T-cell (primary cell): Measurements from ENCODE around the gene CENPX. TPM values are rescaled to one million over a fixed set of nuclear protein-coding genes. Genes with fewer than 3 reads are reported as not detected.

Source experiments
- ATAC-seq, 4 experiments: fragments of 200-7000 bp in 3 of 4; fragments of 150-1000 bp in 1 of 4; cut with Tn5 transposase; replicated peaks in 1 of 4; 1 replicate in 3 of 4; 2 replicates in 1 of 4; pipeline ENCODE4 v1.10.0; 2021; ENCODE audit warnings: moderate library complexity in 3 of 4, mild to moderate bottlenecking in 2 of 4, moderate number of reproducible peaks in 1 of 4
- CTCF ChIA-PET, 2 donors: fragments of 300-600 bp; sonication (Branson Sonifier 250); formaldehyde crosslinking; loops; one replicate each; lab custom pipeline; 2022; ENCODE audit warnings: antibody characterized with exemption in 2 of 2; lab: Charles Lee
- POLR2A ChIA-PET, 2 donors: fragments of 300-600 bp; sonication (Branson Sonifier 250); formaldehyde crosslinking; loops; one replicate each; lab custom pipeline; 2022; ENCODE audit warnings: antibody characterized with exemption in 2 of 2; lab: Charles Lee
- DNase-seq, 35 experiments: peaks; one replicate each; pipeline versions ENCODE4 v3.0.0 to v3.0.0-alpha.2; 2013 to 2023
- H3K27ac ChIP-seq: one replicate; pipeline ENCODE4 v1.5.1; 2013; ENCODE audit warnings: low read length
- H3K27me3 ChIP-seq, 2 experiments: replicated peaks in 1 of 2; 1 replicate in 1 of 2; 2 replicates in 1 of 2; pipeline versions ENCODE4 v1.6.1 to v1.7.0; 2013; ENCODE audit warnings: low read length in 1 of 2, mixed read lengths in 1 of 2; ENCODE audit not compliant: control insufficient read depth in 2 of 2, insufficient read depth in 2 of 2; ENCODE audit errors: extremely low read depth in 1 of 2
- H3K36me3 ChIP-seq, 2 donors: 1 replicate in 1 of 2; 2 replicates in 1 of 2; pipeline versions ENCODE4 v1.6.1 to v1.7.0; 2013; ENCODE audit warnings: low read length in 1 of 2; ENCODE audit not compliant: control insufficient read depth in 2 of 2, insufficient read depth in 1 of 2; ENCODE audit errors: extremely low read depth in 1 of 2
- H3K4me1 ChIP-seq, 2 experiments: 1 replicate in 1 of 2; 2 replicates in 1 of 2; pipeline versions ENCODE4 v1.6.1 to v1.7.0; 2013; ENCODE audit warnings: low read length in 2 of 2, mixed read lengths in 1 of 2; ENCODE audit not compliant: insufficient read depth in 2 of 2, control insufficient read depth in 1 of 2; ENCODE audit errors: extremely low read depth in 1 of 2
- H3K4me3 ChIP-seq, 2 donors: 1 replicate in 1 of 2; 2 replicates in 1 of 2; pipeline versions ENCODE4 v1.5.1 to v1.7.0; 2013; ENCODE audit warnings: mild to moderate bottlenecking in 2 of 2, low read length in 1 of 2, moderate library complexity in 1 of 2; ENCODE audit not compliant: control insufficient read depth in 1 of 2; ENCODE audit errors: extremely low read depth in 1 of 2
- H3K9me3 ChIP-seq: 2 replicates; pipeline ENCODE4 v1.7.0; 2013
- H3K27ac Mint-ChIP-seq, 2 donors: one replicate each; pipeline ENCODE4 v1.8.0; 2020 to 2021; ENCODE audit warnings: mild to moderate bottlenecking in 2 of 2, mixed read lengths in 2 of 2
- H3K27me3 Mint-ChIP-seq, 2 donors: one replicate each; pipeline ENCODE4 v1.8.0; 2021 to 2022; ENCODE audit warnings: mixed read lengths in 2 of 2
- H3K36me3 Mint-ChIP-seq: one replicate; pipeline ENCODE4 v1.8.0; 2021; ENCODE audit warnings: mixed read lengths
- H3K4me1 Mint-ChIP-seq, 3 donors: one replicate each; pipeline ENCODE4 v1.8.0; 2020 to 2022; ENCODE audit warnings: mixed read lengths in 3 of 3, mild to moderate bottlenecking in 1 of 3
- H3K4me3 Mint-ChIP-seq, 3 donors: one replicate each; pipeline ENCODE4 v1.8.0; 2020 to 2022; ENCODE audit warnings: mild to moderate bottlenecking in 3 of 3, mixed read lengths in 3 of 3, moderate library complexity in 3 of 3
- H3K9me3 Mint-ChIP-seq, 3 donors: one replicate each; pipeline ENCODE4 v1.8.0; 2020 to 2022; ENCODE audit warnings: mixed read lengths in 3 of 3
- WGBS: methylation state at CpG from one replicate; pipeline ENCODE4 v1.1.5; 2013; ENCODE audit warnings: missing lambda C conversion rate; ENCODE audit not compliant: insufficient coverage; 5-methylcytosine and 5-hydroxymethylcytosine counted together
- total RNA-seq, 35 experiments: library from RNA in 6 of 35; stranded (reverse) in 6 of 35; fragments of 120-200 nt in 1 of 35; gene quantifications; one replicate each; pipeline versions ENCODE4 v1.2.1 to v1.2.4 and lab custom pipeline; 2013 to 2026

Gene CENPX
- total RNA-seq, 5 donors from 2014 or later (not counting 1 experiment from before 2014, with no cell fraction given) = 26.7 to 47.8 (median 43.7) TPM

GRCh38 chr17:81980707-81981343, 41.9 kb downstream of the CENPX start:
- CTCF ChIA-PET = no interaction called here
- DNase-seq (peak in 1 of 35 experiments; percentile 35), ATAC-seq (no peak)
- Mint-ChIP-seq H3K9me3 (no peaks in the 10 kb centered on the region), H3K36me3 (peaks cover 13% of the 10 kb centered on the region), H3K27ac (no peak overlapping the region), H3K4me1 (peaks cover 36 to 51% (median 51%) of the 10 kb centered on the region in 3 donors), H3K4me3 (peak overlapping the region in 1 of 3 donors; percentile 96), H3K27me3 (no peaks in the 10 kb centered on the region)
- H3K27me3 ChIP-seq = peaks cover 0 to 3% of the 10 kb centered on the region in 2 experiments
- no peaks in the 10 kb centered on the region for H3K9me3 ChIP-seq
- no peak overlapping the region for H3K27ac ChIP-seq
- H3K4me1 ChIP-seq = peaks cover 19 to 49% of the 10 kb centered on the region in 2 experiments
- POLR2A ChIA-PET = no interaction called here
- peaks cover 20 to 25% of the 10 kb centered on the region in 2 donors for H3K36me3 ChIP-seq
- no peak overlapping the region for H3K4me3 ChIP-seq
- 54% methylated on average over 7 of the region's 9 CpGs for WGBS

GRCh38 chr17:81980122-81980521, 42.6 kb downstream of the CENPX start:
- H3K36me3 Mint-ChIP-seq = peaks cover 12% of the 10 kb centered on the region
- H3K27me3 Mint-ChIP-seq = no peaks in the 10 kb centered on the region
- H3K9me3 Mint-ChIP-seq = no peaks in the 10 kb centered on the region
- CTCF ChIA-PET = interaction anchor here in 1 of 2 donors (0.6 kb wide), 1 partner anchor 570 kb away, joined by 3 read pairs; no protein-coding TSS in a partner anchor
- WGBS = 100% methylated on average over 2 of the region's 4 CpGs
- Histone ChIP-seq H3K27me3 (peaks cover 0 to 3% of the 10 kb centered on the region in 2 experiments), H3K27ac (no peak overlapping the region), H3K9me3 (no peaks in the 10 kb centered on the region), H3K4me3 (no peak overlapping the region), H3K36me3 (peaks cover 14 to 18% of the 10 kb centered on the region in 2 donors), H3K4me1 (peaks cover 19 to 49% of the 10 kb centered on the region in 2 experiments)
- H3K27ac Mint-ChIP-seq = no peak overlapping the region
- ATAC-seq (no peak), DNase-seq (no peak)
- POLR2A ChIA-PET = no interaction called here
- H3K4me1 Mint-ChIP-seq = peaks cover 36 to 50% (median 49%) of the 10 kb centered on the region in 3 donors
- H3K4me3 Mint-ChIP-seq = peak overlapping the region; percentile 39 to 96 (median 51)

- ChIA-PET CTCF (no interaction called here), POLR2A (no interaction called here)
- H3K4me1 Mint-ChIP-seq = peaks cover 36 to 48% (median 46%) of the 10 kb centered on the region in 3 donors
- H3K27me3 ChIP-seq = peaks cover 0 to 3% of the 10 kb centered on the region in 2 experiments
- no peaks in the 10 kb centered on the region for H3K27me3 Mint-ChIP-seq
- peak overlapping the region; percentile 22 to 55 for H3K27ac Mint-ChIP-seq
- peak overlapping the region; percentile 15 to 79 for H3K4me3 ChIP-seq
- H3K4me3 Mint-ChIP-seq = peak overlapping the region; percentile 70 to 96 (median 75)
- H3K9me3 ChIP-seq = no peaks in the 10 kb centered on the region
- ATAC-seq = no peak
- H3K36me3 ChIP-seq = peaks cover 7 to 8% of the 10 kb centered on the region in 2 donors
- peaks cover 10% of the 10 kb centered on the region for H3K36me3 Mint-ChIP-seq
- no peak overlapping the region for H3K27ac ChIP-seq
- H3K4me1 ChIP-seq = peaks cover 19 to 45% of the 10 kb centered on the region in 2 experiments
- no peak for DNase-seq
- 94% methylated on average over 20 of the region's 27 CpGs for WGBS
- H3K9me3 Mint-ChIP-seq = no peaks in the 10 kb centered on the region
Measured at GRCh38 chr17:81978524-81979298, 44.0 kb downstream of the CENPX start.

- peaks cover 31 to 42% (median 40%) of the 10 kb centered on the region in 3 donors for H3K4me1 Mint-ChIP-seq
- H3K36me3 ChIP-seq = peaks cover 5 to 7% of the 10 kb centered on the region in 2 donors
- H3K4me3 Mint-ChIP-seq = peak within 1 kb of the TSS; percentile 85 to 96 (median 94)
- H3K27me3 Mint-ChIP-seq = no peaks in the 10 kb centered on the region
- H3K27ac ChIP-seq = peak within 1 kb of the TSS; percentile 38
- peak within 1 kb of the TSS; percentile 95 to 96 for H3K27ac Mint-ChIP-seq
- H3K9me3 ChIP-seq = no peaks in the 10 kb centered on the region
- peaks cover 19 to 43% of the 10 kb centered on the region in 2 experiments for H3K4me1 ChIP-seq
- H3K27me3 ChIP-seq = peaks cover 0 to 3% of the 10 kb centered on the region in 2 experiments
- H3K4me3 ChIP-seq = peak within 1 kb of the TSS; percentile 72 to 79
- DNase-seq (peak; percentile 77 to 95 (median 86)), ATAC-seq (peak; percentile 91 to 96 (median 94))
- peaks cover 8% of the 10 kb centered on the region for H3K36me3 Mint-ChIP-seq
- POLR2A ChIA-PET = no interaction called here
- under 1% methylated on average over 76 of the region's 76 CpGs for WGBS
- CTCF ChIA-PET = no interaction called here
- H3K9me3 Mint-ChIP-seq = no peaks in the 10 kb centered on the region
Measured at GRCh38 chr17:81977211-81977808, 45.4 kb downstream of the CENPX start, which contains the start of gene ASPSCR1. Gene ASPSCR1, plus strand, starts transcription at chr17:81977629. Its CDS starts 18 bp downstream, at chr17:81977647.

GRCh38 chr17:81976332-81977210, 46.1 kb downstream of the CENPX start:
- Histone ChIP-seq H3K9me3 (no peaks in the 10 kb centered on the region), H3K27ac (peak overlapping the region; percentile 38), H3K27me3 (peaks cover 0 to 3% of the 10 kb centered on the region in 2 experiments), H3K36me3 (peaks cover 4 to 7% of the 10 kb centered on the region in 2 donors), H3K4me1 (peaks cover 19 to 43% of the 10 kb centered on the region in 2 experiments), H3K4me3 (peak overlapping the region; percentile 68 to 79)
- Mint-ChIP-seq H3K27me3 (no peaks in the 10 kb centered on the region), H3K36me3 (peaks cover 6% of the 10 kb centered on the region), H3K27ac (peak overlapping the region; percentile 95 to 96), H3K4me1 (peaks cover 29 to 41% (median 37%) of the 10 kb centered on the region in 3 donors), H3K9me3 (no peaks in the 10 kb centered on the region), H3K4me3 (peak overlapping the region; percentile 85 to 96 (median 94))
- ChIA-PET POLR2A (interaction anchor here (0.5 to 0.6 kb wide), 2 partner anchors 109 to 161 kb away, joined by 3 read pairs; no protein-coding TSS in a partner anchor), CTCF (no interaction called here)
- ATAC-seq (peak; percentile 1 to 22 (median 12)), DNase-seq (peak in 3 of 35 experiments; percentile 6 to 51 (median 23))
- 19% methylated on average over 26 of the region's 30 CpGs for WGBS
